Activated T-helper 1 cell treated with anti-CD3 and anti-CD28 coated beads, Interleukin-2, amount 50 U/mL, for 16 hours (primary cell): Measurements from ENCODE around the gene SYT7.

ENCODE experiments used
- DNase-seq, 2 donors: peaks; one replicate each; pipeline ENCODE4 v3.0.0-alpha.2; 2020; ENCODE audit warnings: low read depth in 1 of 2, low spot score in 1 of 2

SYT7 gene

GRCh38 chr11:61555051-61555969 is 25.6 kb downstream of the SYT7 start:
- no peak for DNase-seq

- DNase-seq: no peak
Measured at GRCh38 chr11:61554172-61554988, 26.5 kb downstream of the SYT7 start.

GRCh38 chr11:61553373-61554171 is 27.3 kb downstream of the SYT7 start:
- DNase-seq: no peak

GRCh38 chr11:61552108-61552635 is 28.7 kb downstream of the SYT7 start:
- no peak for DNase-seq

- DNase-seq: no peak
Measured at GRCh38 chr11:61551634-61552033, 29.2 kb downstream of the SYT7 start.

GRCh38 chr11:61550665-61551227 is 30.1 kb downstream of the SYT7 start:
- no peak for DNase-seq

- no peak for DNase-seq
Measured at GRCh38 chr11:61549662-61550568, 31.0 kb downstream of the SYT7 start.

GRCh38 chr11:61549177-61549576 is 31.7 kb downstream of the SYT7 start:
- DNase-seq: no peak

- DNase-seq: no peak
Measured at GRCh38 chr11:61547246-61547645, 33.6 kb downstream of the SYT7 start.

- DNase-seq: no peak
Measured at GRCh38 chr11:61546663-61547062, 34.2 kb downstream of the SYT7 start.

- no peak for DNase-seq
Measured at GRCh38 chr11:61545921-61546320, 35.0 kb downstream of the SYT7 start.

GRCh38 chr11:61545341-61545740 is 35.5 kb downstream of the SYT7 start:
- DNase-seq: no peak

GRCh38 chr11:61544466-61544865 is 36.4 kb downstream of the SYT7 start:
- no peak for DNase-seq

- no peak for DNase-seq
Measured at GRCh38 chr11:61543606-61544306, 37.1 kb downstream of the SYT7 start.

- no peak for DNase-seq
Measured at GRCh38 chr11:61542705-61543104, 38.2 kb downstream of the SYT7 start.

GRCh38 chr11:61542024-61542461 is 38.8 kb downstream of the SYT7 start:
- no peak for DNase-seq

- DNase-seq: no peak
Measured at GRCh38 chr11:61541598-61541997, 39.3 kb downstream of the SYT7 start.

- no peak for DNase-seq
Measured at GRCh38 chr11:61540528-61540927, 40.3 kb downstream of the SYT7 start.

GRCh38 chr11:61539831-61540357 is 41.0 kb downstream of the SYT7 start:
- no peak for DNase-seq
